Hepatocyte (in vitro differentiated cells): ENCODE data around the gene MSANTD2. TPM values are rescaled to one million over a fixed set of nuclear protein-coding genes. Genes with fewer than 3 reads are reported as not detected.

Source experiments
- DNase-seq: peaks from one replicate; pipeline ENCODE4 v3.0.0-alpha.2; 2016; ENCODE audit warnings: low spot score
- H2AFZ ChIP-seq: fragments of 200-600 bp; sonication (generic); 2 replicates; pipeline ENCODE4 v1.6.0; 2016; ENCODE audit warnings: antibody characterized with exemption, mild to moderate bottlenecking
- H3K27ac ChIP-seq: fragments of 200-600 bp; sonication (generic); 2 replicates; pipeline ENCODE4 v1.5.1; 2016; ENCODE audit warnings: mild to moderate bottlenecking
- H3K27me3 ChIP-seq: fragments of 200-600 bp; sonication (generic); 2 replicates; pipeline ENCODE4 v1.6.1; 2016
- H3K36me3 ChIP-seq: fragments of 200-600 bp; sonication (generic); replicated peaks from 2 replicates; pipeline ENCODE4 v1.5.1; 2016; ENCODE audit warnings: low read depth; ENCODE audit not compliant: insufficient read depth
- H3K4me1 ChIP-seq: fragments of 200-600 bp; sonication (generic); 2 replicates; pipeline ENCODE4 v1.5.1; 2016; ENCODE audit warnings: mild to moderate bottlenecking, moderate library complexity; ENCODE audit not compliant: insufficient read depth
- H3K4me2 ChIP-seq: fragments of 200-600 bp; sonication (generic); 2 replicates; pipeline ENCODE4 v1.6.0; 2016
- H3K4me3 ChIP-seq: fragments of 200-600 bp; sonication (generic); 2 replicates; pipeline ENCODE4 v1.5.1; 2016; ENCODE audit warnings: mild to moderate bottlenecking
- H3K79me2 ChIP-seq: fragments of 200-600 bp; sonication (generic); 2 replicates; pipeline ENCODE4 v1.6.0; 2017; ENCODE audit warnings: mild to moderate bottlenecking
- H3K9me2 ChIP-seq: fragments of 200-600 bp; sonication (generic); replicated peaks from 2 replicates; pipeline ENCODE4 v1.6.0; 2017; ENCODE audit warnings: mild to moderate bottlenecking; ENCODE audit not compliant: insufficient read depth
- H3K9me3 ChIP-seq: fragments of 200-600 bp; sonication (generic); 2 replicates; pipeline ENCODE4 v1.5.1; 2016; ENCODE audit warnings: low read depth, mild to moderate bottlenecking
- H4K20me1 ChIP-seq: fragments of 200-600 bp; sonication (generic); 2 replicates; pipeline ENCODE4 v1.6.0; 2016; ENCODE audit warnings: mild to moderate bottlenecking; ENCODE audit not compliant: insufficient read depth, poor library complexity, severe bottlenecking
- EZH2 ChIP-seq: fragments of 200-600 bp; sonication (generic); IDR thresholded peaks from 2 replicates; pipeline ENCODE4 v1.6.1; 2016; ENCODE audit warnings: antibody characterized with exemption, mild to moderate bottlenecking, borderline replicate concordance
- EZH2phosphoT487 ChIP-seq: fragments of 200-600 bp; sonication (generic); IDR thresholded peaks from one replicate; pipeline ENCODE4 v1.6.1; 2018; ENCODE audit warnings: antibody characterized with exemption, mild to moderate bottlenecking, low read depth, moderate library complexity; ENCODE audit not compliant: unreplicated experiment, severe bottlenecking
- WGBS: methylation state at CpG from one replicate; pipeline ENCODE4 v1.1.6; 2016; ENCODE audit warnings: low lambda C conversion rate; ENCODE audit errors: missing lambda C conversion rate; 5-methylcytosine and 5-hydroxymethylcytosine counted together
- polyA plus RNA-seq: library from polyadenylated mRNA; unstranded; fragments of >200 nt; fragmentation: Nextera tagmentation; extraction: Ambion mirVana; gene quantifications from 2 replicates; pipeline ENCODE4 v1.2.1, GENCODE V29; 2016
- total RNA-seq: library from RNA; depleted of rRNA; stranded (reverse); fragments of >200 nt; gene quantifications from 2 replicates; pipeline ENCODE4 v1.2.3, GENCODE V29; 2014
- TF ChIP-seq, protein P1 (sequence below): fragments of 200-600 bp; sonication (generic); IDR thresholded peaks from 2 replicates; pipeline ENCODE4 v1.5.1; 2016; ENCODE audit warnings: antibody characterized with exemption, mild to moderate bottlenecking; ENCODE audit not compliant: poor library complexity

MSANTD2 gene
- 14.9 and 18.3 TPM in 2 replicates for total RNA-seq
- 10.8 and 11.2 TPM in 2 replicates for polyA plus RNA-seq

DNA sequence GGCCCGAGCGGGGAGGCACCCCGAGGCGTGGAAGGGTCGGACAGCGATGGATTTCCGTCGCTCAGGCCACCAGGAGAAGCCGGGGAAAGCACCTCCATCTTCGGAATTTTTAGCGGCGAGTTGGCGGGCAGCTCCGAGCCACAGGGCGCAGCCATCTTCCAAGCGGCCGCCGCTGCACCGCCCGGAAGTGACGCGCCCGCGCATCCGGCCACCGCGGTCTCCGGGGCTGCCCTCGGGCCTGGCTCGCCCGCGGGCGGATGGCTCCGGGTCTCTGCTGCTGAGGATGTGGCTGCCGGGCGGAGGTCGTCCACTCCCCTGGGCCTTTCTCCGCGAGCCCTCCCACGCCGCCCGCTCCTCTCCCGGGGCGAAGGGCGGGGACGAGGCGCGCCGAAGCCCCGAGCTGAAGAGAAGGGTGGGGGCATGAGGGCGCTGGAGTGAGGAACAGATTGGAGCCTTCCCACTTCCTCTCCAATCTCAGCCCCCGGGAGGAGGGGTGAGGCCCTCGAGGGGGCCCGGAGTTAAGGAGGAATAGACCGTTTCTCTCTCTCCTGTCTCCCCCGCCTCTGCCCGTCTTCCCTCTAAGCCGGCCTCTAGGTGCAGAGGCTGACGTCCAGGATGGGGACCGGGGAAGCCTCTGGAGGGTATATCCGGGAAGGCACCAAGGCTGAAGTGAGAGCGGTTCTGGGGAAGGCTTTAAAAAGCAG lies at the start of gene MSANTD2:
TSS of gene MSANTD2 (minus strand) at position 181 of the 704 bp plus-strand sequence. CDS start at position 155, 26 bp downstream.
- TF ChIP-seq EZH2phosphoT487 (no peak), EZH2 (no peak)
- TF ChIP-seq, protein P1, sequence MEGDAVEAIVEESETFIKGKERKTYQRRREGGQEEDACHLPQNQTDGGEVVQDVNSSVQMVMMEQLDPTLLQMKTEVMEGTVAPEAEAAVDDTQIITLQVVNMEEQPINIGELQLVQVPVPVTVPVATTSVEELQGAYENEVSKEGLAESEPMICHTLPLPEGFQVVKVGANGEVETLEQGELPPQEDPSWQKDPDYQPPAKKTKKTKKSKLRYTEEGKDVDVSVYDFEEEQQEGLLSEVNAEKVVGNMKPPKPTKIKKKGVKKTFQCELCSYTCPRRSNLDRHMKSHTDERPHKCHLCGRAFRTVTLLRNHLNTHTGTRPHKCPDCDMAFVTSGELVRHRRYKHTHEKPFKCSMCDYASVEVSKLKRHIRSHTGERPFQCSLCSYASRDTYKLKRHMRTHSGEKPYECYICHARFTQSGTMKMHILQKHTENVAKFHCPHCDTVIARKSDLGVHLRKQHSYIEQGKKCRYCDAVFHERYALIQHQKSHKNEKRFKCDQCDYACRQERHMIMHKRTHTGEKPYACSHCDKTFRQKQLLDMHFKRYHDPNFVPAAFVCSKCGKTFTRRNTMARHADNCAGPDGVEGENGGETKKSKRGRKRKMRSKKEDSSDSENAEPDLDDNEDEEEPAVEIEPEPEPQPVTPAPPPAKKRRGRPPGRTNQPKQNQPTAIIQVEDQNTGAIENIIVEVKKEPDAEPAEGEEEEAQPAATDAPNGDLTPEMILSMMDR, result no peak
- peak within 1 kb of the TSS; percentile 83 for H3K4me2 ChIP-seq
- no peaks in the 10 kb centered on the region for H3K9me2 ChIP-seq
- under 1% methylated on average over 42 of the region's 62 CpGs for WGBS
- peak within 1 kb of the TSS; percentile 100 for H3K27ac ChIP-seq
- DNase-seq, result peak; percentile 92
- H3K36me3 ChIP-seq, result no peaks in the 10 kb centered on the region
- H2AFZ ChIP-seq, result peak within 1 kb of the TSS; percentile 94
- no peaks in the 10 kb centered on the region for H3K9me3 ChIP-seq
- H3K27me3 ChIP-seq, result no peaks in the 10 kb centered on the region
- peak within 1 kb of the TSS; percentile 73 for H3K4me3 ChIP-seq
- H3K79me2 ChIP-seq, result peaks cover 42% of the 10 kb centered on the region
- peaks cover 21% of the 10 kb centered on the region for H3K4me1 ChIP-seq
- H4K20me1 ChIP-seq, result peaks cover 28% of the 10 kb centered on the region

DNA sequence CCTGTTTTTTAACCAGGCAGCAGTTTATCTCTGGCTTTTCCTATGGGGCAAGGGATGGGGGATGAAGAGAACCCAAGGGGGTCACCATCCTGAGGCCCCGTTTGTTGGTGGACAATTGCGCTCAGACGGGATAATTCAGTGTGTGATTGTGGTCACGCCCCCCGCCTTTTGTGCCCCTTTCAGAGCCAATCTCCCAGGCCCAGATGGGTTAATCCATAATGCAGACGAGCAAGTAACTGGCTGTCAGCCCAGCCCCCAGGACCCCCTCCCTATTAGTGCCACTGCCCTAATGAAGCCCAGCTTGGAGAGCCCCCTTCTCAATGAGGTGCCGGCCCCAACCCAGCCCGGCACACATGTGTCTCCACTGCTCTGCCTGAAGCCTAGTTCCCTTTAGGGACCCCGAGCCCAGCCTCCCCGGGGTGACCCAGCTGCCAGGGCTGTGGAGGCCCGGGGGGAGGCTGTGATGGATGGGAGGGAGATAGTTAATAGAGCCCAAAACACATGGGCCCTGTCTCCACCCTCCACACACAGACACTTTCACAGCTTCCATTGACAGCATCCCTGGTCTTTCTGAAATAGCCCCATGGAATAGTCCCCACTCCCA lies 46.0 kb upstream of the MSANTD2 start:
- Histone ChIP-seq H4K20me1 (no peaks in the 10 kb centered on the region), H3K4me3 (no peak overlapping the region), H3K9me2 (no peaks in the 10 kb centered on the region), H3K27ac (no peak overlapping the region), H3K79me2 (no peaks in the 10 kb centered on the region), H3K4me1 (peaks cover 9% of the 10 kb centered on the region), H3K27me3 (peaks cover 100% of the 10 kb centered on the region), H3K4me2 (no peak overlapping the region), H3K9me3 (no peaks in the 10 kb centered on the region), H2AFZ (no peak overlapping the region), H3K36me3 (no peaks in the 10 kb centered on the region)
- DNase-seq, result no peak
- TF ChIP-seq, protein P1, result no peak
- no peak for TF ChIP-seq EZH2
- TF ChIP-seq EZH2phosphoT487, result no peak
- 46% methylated on average over 11 of the region's 11 CpGs for WGBS

DNA sequence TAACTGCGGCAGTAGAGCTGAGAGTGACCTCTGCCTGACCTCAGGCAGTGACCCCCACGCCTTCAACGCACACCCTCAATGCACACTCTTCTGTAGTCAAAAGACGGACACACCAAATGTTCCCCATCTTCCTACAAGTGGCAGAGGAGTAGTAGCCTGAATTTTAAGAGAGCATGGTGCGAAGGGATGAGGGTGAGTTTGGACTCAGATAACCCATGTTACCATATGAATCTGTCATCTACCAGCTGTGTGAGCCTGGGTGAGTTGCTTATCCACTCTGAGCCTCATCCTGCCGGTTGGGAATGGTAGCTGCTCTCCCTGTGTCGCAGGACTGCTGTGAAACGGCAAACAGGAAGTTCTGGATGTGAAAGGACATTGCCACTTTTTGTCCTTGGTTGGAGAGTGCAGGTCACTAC lies 44.5 kb upstream of the MSANTD2 start:
- no peaks in the 10 kb centered on the region for H3K79me2 ChIP-seq
- peaks cover 100% of the 10 kb centered on the region for H3K27me3 ChIP-seq
- H3K36me3 ChIP-seq, result no peaks in the 10 kb centered on the region
- H4K20me1 ChIP-seq, result no peaks in the 10 kb centered on the region
- peaks cover 13% of the 10 kb centered on the region for H3K4me1 ChIP-seq
- H3K27ac ChIP-seq, result no peak overlapping the region
- H3K9me2 ChIP-seq, result no peaks in the 10 kb centered on the region
- no peak overlapping the region for H3K4me2 ChIP-seq
- H3K9me3 ChIP-seq, result no peaks in the 10 kb centered on the region
- no peak for DNase-seq
- TF ChIP-seq EZH2 (no peak), EZH2phosphoT487 (no peak)
- TF ChIP-seq, protein P1, result no peak
- H3K4me3 ChIP-seq, result no peak overlapping the region
- H2AFZ ChIP-seq, result no peak overlapping the region
- WGBS, result 28% methylated on average over 8 of the region's 8 CpGs
